ENCODE measurements around the gene TM9SF4. TPM values are rescaled to one million over a fixed set of nuclear protein-coding genes. Genes with fewer than 3 reads are reported as not detected.

Gene TM9SF4
- total RNA-seq, 2 donors from 2014 or later = 33.4 TPM

DNA sequence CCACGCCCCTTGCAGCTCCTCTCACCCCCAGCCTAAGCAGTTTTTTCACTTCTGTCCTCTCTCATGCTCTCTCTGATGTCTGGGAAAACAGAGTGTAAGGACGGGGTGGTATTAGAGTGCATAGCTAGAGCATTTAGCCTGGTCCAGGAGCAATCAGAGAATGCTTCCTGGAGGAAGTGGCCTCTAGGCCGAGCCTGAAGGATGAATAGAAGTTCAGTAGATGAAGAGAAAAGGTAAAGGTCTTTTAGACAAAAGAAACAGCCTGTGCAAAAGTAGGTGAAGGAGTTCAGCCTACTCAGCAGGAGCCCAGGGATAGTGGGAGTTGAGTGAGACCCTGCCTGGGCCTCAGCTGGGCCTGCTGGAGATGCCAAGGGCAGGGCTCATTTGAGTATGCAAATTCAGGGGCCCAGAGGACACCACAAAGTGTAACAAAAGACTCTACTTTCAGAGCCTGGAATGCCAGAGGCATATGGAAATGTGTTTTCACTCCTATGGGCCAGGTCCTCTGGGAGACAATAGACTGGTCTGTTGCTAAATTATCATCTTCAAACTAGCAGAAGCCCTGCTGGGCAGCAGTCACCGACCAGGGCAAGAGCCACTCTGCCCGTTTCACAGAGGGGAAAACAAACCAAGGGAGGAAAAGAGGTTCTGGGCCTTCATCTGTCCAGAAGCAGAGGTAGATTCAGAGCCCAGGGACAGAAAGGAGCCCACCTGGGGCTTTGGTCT, 19.7 kb upstream of the TM9SF4 start:
- ATAC-seq (ENCODE audit: insufficient number of reproducible peaks, low FRiP score, low read depth) (no peak), DNase-seq (ENCODE audit: low spot score) (no peak)
- no peaks in the 10 kb centered on the region for H3K4me1 ChIP-seq (ENCODE audit: control insufficient read depth in 1 of 2, low read depth in 2 of 2)
- no peak overlapping the region for H3K4me3 ChIP-seq
- H3K27ac ChIP-seq = no peak overlapping the region
- no peaks in the 10 kb centered on the region for H3K27me3 ChIP-seq (replicated peaks; ENCODE audit: insufficient read depth)
- no peaks in the 10 kb centered on the region for H3K36me3 ChIP-seq
- TF ChIP-seq, protein P1, sequence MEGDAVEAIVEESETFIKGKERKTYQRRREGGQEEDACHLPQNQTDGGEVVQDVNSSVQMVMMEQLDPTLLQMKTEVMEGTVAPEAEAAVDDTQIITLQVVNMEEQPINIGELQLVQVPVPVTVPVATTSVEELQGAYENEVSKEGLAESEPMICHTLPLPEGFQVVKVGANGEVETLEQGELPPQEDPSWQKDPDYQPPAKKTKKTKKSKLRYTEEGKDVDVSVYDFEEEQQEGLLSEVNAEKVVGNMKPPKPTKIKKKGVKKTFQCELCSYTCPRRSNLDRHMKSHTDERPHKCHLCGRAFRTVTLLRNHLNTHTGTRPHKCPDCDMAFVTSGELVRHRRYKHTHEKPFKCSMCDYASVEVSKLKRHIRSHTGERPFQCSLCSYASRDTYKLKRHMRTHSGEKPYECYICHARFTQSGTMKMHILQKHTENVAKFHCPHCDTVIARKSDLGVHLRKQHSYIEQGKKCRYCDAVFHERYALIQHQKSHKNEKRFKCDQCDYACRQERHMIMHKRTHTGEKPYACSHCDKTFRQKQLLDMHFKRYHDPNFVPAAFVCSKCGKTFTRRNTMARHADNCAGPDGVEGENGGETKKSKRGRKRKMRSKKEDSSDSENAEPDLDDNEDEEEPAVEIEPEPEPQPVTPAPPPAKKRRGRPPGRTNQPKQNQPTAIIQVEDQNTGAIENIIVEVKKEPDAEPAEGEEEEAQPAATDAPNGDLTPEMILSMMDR (IDR thresholded peaks at IDR 0.05) = no peak
- H3K9me3 ChIP-seq = no peaks in the 10 kb centered on the region

DNA sequence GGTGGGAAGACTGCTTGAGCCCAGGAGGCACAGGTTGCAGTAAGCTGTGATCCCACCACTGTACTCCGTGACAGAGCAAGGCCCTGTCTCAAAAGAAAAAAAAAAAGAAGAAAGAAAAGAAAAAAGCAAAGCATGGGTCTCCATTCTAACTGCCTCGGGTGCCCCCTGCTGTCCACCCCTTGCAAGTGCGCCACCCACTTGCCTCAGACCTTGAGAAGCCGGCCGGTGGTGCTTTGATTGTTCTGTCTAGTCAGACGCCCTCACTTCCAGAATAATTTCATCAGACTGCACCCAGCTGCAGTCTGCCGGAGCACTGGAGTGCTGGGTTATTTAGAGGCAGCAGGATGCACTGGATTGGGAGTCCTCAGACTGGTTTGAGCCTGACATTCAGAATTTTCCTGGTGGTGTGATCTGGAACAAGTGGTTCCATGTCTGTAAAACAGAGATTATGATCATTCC, 17.6 kb upstream of the TM9SF4 start:
- Histone ChIP-seq H3K27ac (no peak overlapping the region), H3K27me3 (replicated peaks; ENCODE audit: insufficient read depth) (no peaks in the 10 kb centered on the region), H3K4me3 (no peak overlapping the region), H3K4me1 (ENCODE audit: control insufficient read depth in 1 of 2, low read depth in 2 of 2) (no peaks in the 10 kb centered on the region), H3K36me3 (no peaks in the 10 kb centered on the region), H3K9me3 (no peaks in the 10 kb centered on the region)
- no peak for ATAC-seq (ENCODE audit: insufficient number of reproducible peaks, low FRiP score, low read depth)
- TF ChIP-seq, protein P1 (IDR thresholded peaks at IDR 0.05) = peak; percentile 84
- DNase-seq (ENCODE audit: low spot score) = peak; percentile 39

DNA sequence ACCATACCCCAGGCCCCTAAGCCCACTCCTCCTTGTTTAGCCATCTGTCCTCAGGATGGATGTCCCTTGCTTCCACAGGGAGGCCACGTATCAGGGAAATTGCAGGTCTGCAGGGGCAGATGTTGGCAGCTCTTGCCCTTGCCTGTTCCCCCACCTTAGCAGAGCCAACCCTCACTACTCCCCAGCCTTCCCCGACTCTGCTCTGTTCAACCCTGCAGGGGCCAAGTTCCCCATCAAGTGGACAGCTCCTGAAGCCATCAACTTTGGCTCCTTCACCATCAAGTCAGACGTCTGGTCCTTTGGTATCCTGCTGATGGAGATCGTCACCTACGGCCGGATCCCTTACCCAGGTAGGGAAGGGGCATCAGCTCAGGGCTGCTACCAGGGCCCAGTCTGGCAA, 10.7 kb upstream of the TM9SF4 start:
- H3K4me1 ChIP-seq (ENCODE audit: control insufficient read depth in 1 of 2, low read depth in 2 of 2) = no peaks in the 10 kb centered on the region
- no peaks in the 10 kb centered on the region for H3K9me3 ChIP-seq
- H3K27ac ChIP-seq = no peak overlapping the region
- ATAC-seq (ENCODE audit: insufficient number of reproducible peaks, low FRiP score, low read depth) = no peak
- TF ChIP-seq, protein P1 (IDR thresholded peaks at IDR 0.05) = no peak
- H3K4me3 ChIP-seq = no peak overlapping the region
- H3K27me3 ChIP-seq (replicated peaks; ENCODE audit: insufficient read depth) = no peaks in the 10 kb centered on the region
- no peaks in the 10 kb centered on the region for H3K36me3 ChIP-seq
- no peak for DNase-seq (ENCODE audit: low spot score)

DNA sequence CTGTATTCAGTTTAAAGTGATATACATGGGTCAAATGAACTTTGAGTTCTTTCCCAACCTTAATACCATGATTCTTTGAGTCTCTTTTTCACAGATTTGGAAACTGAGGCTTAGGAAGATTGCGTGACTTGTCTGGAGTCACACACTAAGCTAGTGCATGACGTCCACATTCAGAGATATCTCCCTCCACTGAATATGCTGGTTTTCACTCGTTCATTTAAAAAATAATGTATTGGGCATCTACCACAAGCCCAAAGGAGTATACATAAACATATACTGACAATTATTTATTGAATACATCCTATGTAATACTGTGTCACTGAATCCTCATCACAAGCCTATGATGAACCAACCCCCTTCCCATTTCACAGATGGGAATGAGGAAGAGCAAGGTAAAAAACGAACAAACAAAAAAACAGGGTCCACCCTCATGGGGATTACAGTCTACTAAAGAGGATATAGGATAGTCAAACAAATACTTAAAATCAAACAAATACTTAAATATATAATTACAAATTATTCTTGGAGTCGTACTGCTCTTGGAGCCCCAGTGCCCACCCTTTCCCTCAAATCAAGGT, 611 bp upstream of the TM9SF4 start:
- peak overlapping the region; percentile 99 to 100 for H3K27ac ChIP-seq

DNA sequence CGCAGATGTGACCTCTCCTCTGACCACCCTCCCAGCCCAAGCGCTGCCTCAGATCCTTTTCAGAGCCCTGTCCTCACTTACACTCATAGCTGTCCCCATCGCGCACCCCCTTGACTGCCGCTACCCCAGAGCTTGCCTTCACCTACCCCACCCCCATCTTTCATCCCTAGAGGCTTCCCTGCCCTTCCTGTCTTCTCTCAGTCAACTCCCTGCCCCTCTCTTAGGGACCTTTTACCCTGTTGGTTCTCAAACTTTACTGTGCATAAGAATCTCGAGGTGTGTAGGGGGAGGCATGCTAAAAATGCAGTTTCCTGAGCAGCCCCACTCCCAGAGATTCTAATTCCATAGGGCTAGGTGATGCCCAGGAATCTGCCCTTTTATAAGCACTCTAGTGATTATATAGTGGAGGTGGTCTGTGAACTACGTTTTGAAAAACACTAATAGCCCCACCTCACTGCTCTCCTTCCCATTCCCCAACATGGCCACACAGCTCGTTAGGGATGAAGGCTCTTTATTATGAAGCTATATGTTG, 725 bp downstream of the TM9SF4 start:
- no peak for ATAC-seq (ENCODE audit: insufficient number of reproducible peaks, low FRiP score, low read depth)
- Histone ChIP-seq H3K4me1 (ENCODE audit: control insufficient read depth in 1 of 2, low read depth in 2 of 2) (peaks cover 23 to 24% of the 10 kb centered on the region in 2 donors), H3K4me3 (peak overlapping the region; percentile 99), H3K27me3 (replicated peaks; ENCODE audit: insufficient read depth) (no peaks in the 10 kb centered on the region), H3K36me3 (no peaks in the 10 kb centered on the region), H3K9me3 (no peaks in the 10 kb centered on the region), H3K27ac (peak overlapping the region; percentile 99 to 100)
- TF ChIP-seq, protein P1 (IDR thresholded peaks at IDR 0.05) = no peak
- no peak for DNase-seq (ENCODE audit: low spot score)

More for the DNA sequence above, 611 bp upstream of the TM9SF4 start:
- Histone ChIP-seq H3K27me3 (replicated peaks; ENCODE audit: insufficient read depth) (no peaks in the 10 kb centered on the region), H3K36me3 (no peaks in the 10 kb centered on the region), H3K4me3 (peak overlapping the region; percentile 99), H3K9me3 (no peaks in the 10 kb centered on the region), H3K4me1 (ENCODE audit: control insufficient read depth in 1 of 2, low read depth in 2 of 2) (peaks cover 23 to 24% of the 10 kb centered on the region in 2 donors)
- ATAC-seq (ENCODE audit: insufficient number of reproducible peaks, low FRiP score, low read depth) (no peak), DNase-seq (ENCODE audit: low spot score) (no peak)
- TF ChIP-seq, protein P1 (IDR thresholded peaks at IDR 0.05) = no peak

Data from thoracic aorta (tissue), 2 donors.